Panc1 (cell line): ENCODE results near the gene PARD3.

Source experiments
- POLR2AphosphoS5 ChIP-seq: IDR thresholded peaks from 2 replicates; pipeline ENCODE4 v1.6.1; 2012; ENCODE audit warnings: mild to moderate bottlenecking, low read depth, low read length, moderate library complexity
- REST ChIP-seq, 2 experiments: IDR thresholded peaks; 2 replicates each; pipeline ENCODE4 v1.6.1; 2011 to 2012; ENCODE audit warnings: low read depth in 2 of 2, control low read depth in 1 of 2, low read length in 1 of 2, mild to moderate bottlenecking in 1 of 2, moderate library complexity in 1 of 2; ENCODE audit not compliant: insufficient read depth in 1 of 2
- SIN3A ChIP-seq: IDR thresholded peaks from 2 replicates; pipeline ENCODE4 v1.6.1; 2012; ENCODE audit warnings: low read depth, mild to moderate bottlenecking, low read length, moderate library complexity, borderline replicate concordance; ENCODE audit not compliant: insufficient read depth
- TF ChIP-seq, protein P1 (sequence below): fragments of 450-650 bp; IDR thresholded peaks from 2 replicates; pipeline ENCODE4 v1.5.1; 2017; ENCODE audit warnings: mild to moderate bottlenecking

- TF ChIP-seq, protein P1, sequence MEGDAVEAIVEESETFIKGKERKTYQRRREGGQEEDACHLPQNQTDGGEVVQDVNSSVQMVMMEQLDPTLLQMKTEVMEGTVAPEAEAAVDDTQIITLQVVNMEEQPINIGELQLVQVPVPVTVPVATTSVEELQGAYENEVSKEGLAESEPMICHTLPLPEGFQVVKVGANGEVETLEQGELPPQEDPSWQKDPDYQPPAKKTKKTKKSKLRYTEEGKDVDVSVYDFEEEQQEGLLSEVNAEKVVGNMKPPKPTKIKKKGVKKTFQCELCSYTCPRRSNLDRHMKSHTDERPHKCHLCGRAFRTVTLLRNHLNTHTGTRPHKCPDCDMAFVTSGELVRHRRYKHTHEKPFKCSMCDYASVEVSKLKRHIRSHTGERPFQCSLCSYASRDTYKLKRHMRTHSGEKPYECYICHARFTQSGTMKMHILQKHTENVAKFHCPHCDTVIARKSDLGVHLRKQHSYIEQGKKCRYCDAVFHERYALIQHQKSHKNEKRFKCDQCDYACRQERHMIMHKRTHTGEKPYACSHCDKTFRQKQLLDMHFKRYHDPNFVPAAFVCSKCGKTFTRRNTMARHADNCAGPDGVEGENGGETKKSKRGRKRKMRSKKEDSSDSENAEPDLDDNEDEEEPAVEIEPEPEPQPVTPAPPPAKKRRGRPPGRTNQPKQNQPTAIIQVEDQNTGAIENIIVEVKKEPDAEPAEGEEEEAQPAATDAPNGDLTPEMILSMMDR, result no peak
- TF ChIP-seq REST (IDR thresholded peaks at IDR 0.05; ENCODE audit: insufficient read depth in 1 of 2, low read depth in 2 of 2, low read length in 1 of 2), result no peak
- no peak for TF ChIP-seq POLR2AphosphoS5
- TF ChIP-seq SIN3A, result no peak
These were observed 300.8 kb downstream of the PARD3 start for GRCh38 chr10:34514290-34514689.
